A673 (cell line): Measurements from ENCODE around the gene NPR2. TPM values are rescaled to one million over a fixed set of nuclear protein-coding genes. Genes with fewer than 3 reads are reported as not detected.

ENCODE experiments used
- BruUV-seq: library from RNA; stranded (reverse); fragments of 400-500 nt; replicated peaks from 2 replicates; lab custom pipeline; 2021; lab: Mats Ljungman, UMichigan
- CTCF ChIA-PET: fragments of 300-600 bp; sonication (Branson Sonifier 250); formaldehyde crosslinking; loops from one replicate; lab custom pipeline; 2022; ENCODE audit warnings: antibody characterized with exemption; lab: Charles Lee
- POLR2A ChIA-PET: fragments of 300-600 bp; sonication (Branson Sonifier 250); formaldehyde crosslinking; loops from one replicate; lab custom pipeline; 2022; ENCODE audit warnings: antibody characterized with exemption; ENCODE audit not compliant: low non-redundant PET; lab: Charles Lee
- DNase-seq: peaks from one replicate; pipeline ENCODE4 v3.0.0-alpha.2; 2015; ENCODE audit warnings: low spot score
- H3K27ac ChIP-seq: fragments of 200-600 bp; sonication (generic); 2 replicates; pipeline ENCODE4 v1.5.1; 2016; ENCODE audit warnings: mixed run types, low read depth, mild to moderate bottlenecking, mixed read lengths, antibody characterized with exemption, low read length; ENCODE audit not compliant: poor library complexity, severe bottlenecking
- H3K27me3 ChIP-seq: fragments of 200-600 bp; sonication (generic); replicated peaks from 2 replicates; pipeline ENCODE4 v1.6.1; 2017; ENCODE audit warnings: mixed run types, low read depth, mild to moderate bottlenecking, mixed read lengths, antibody characterized with exemption, low read length; ENCODE audit not compliant: insufficient read depth, poor library complexity
- H3K36me3 ChIP-seq: fragments of 200-600 bp; sonication (generic); 2 replicates; pipeline ENCODE4 v1.6.1; 2016; ENCODE audit warnings: mixed run types, mild to moderate bottlenecking, mixed read lengths, antibody characterized with exemption, low read length; ENCODE audit not compliant: insufficient read depth, poor library complexity, severe bottlenecking
- H3K4me1 ChIP-seq: fragments of 200-600 bp; sonication (generic); 2 replicates; pipeline ENCODE4 v1.6.1; 2017; ENCODE audit warnings: mixed run types, mild to moderate bottlenecking, mixed read lengths, antibody characterized with exemption, low read length; ENCODE audit not compliant: insufficient read depth, poor library complexity, severe bottlenecking
- H3K4me3 ChIP-seq: fragments of 200-600 bp; sonication (generic); 2 replicates; pipeline ENCODE4 v1.5.1; 2016; ENCODE audit warnings: low read depth, mixed run types, mild to moderate bottlenecking, mixed read lengths, low read length; ENCODE audit not compliant: poor library complexity, severe bottlenecking
- H3K9me3 ChIP-seq: fragments of 200-600 bp; sonication (generic); 2 replicates; pipeline ENCODE4 v1.6.1; 2016; ENCODE audit warnings: mixed run types, low read depth, mild to moderate bottlenecking, mixed read lengths, antibody characterized with exemption, low read length; ENCODE audit not compliant: poor library complexity, severe bottlenecking
- CTCF ChIP-seq: fragments of 300-800, 200-600 bp; sonication (generic); conservative IDR thresholded peaks from 2 replicates; pipeline ENCODE4 v1.5.1; 2017; ENCODE audit warnings: low read depth, mild to moderate bottlenecking, antibody characterized with exemption, low read length, moderate library complexity, mixed read lengths
- EZH2 ChIP-seq: fragments of 200-600 bp; sonication (generic); IDR thresholded peaks from 2 replicates; pipeline ENCODE4 v1.6.1; 2017; ENCODE audit warnings: borderline replicate concordance, low read depth, mild to moderate bottlenecking, mixed read lengths, antibody characterized with exemption, low read length; ENCODE audit not compliant: poor library complexity, severe bottlenecking
- intact Hi-C: fragments of 100-400 bp; cut with micrococcal nuclease; formaldehyde crosslinking; loops from one replicate; pipeline ENCODE4 v1.10.0; 2022; ENCODE audit not compliant: unreplicated experiment
- total RNA-seq: library from RNA; stranded (reverse); gene quantifications from 2 replicates; pipeline ENCODE4 v1.2.3, GENCODE V29; 2021

The NPR2 gene
- total RNA-seq, 1 experiment from 2014 or later, result 9.1 TPM

DNA sequence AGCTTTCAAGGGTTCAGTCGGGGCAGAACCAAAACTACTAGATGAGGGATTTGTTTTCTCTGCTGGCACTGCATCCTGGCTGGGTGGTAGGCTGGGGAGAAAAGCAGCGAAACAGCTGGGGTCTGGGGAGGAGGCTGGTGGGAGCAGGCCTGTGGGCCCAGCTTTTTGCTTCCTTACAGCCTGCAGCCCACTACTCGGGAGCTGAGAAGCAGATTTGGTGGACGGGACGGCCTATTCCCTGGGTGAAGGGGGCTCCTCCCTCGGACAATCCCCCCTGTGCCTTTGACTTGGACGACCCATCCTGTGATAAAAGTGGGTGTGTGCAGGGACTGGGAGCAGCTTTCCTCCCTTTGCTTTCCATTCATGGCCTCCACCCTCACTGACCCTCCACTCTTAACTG is 9.1 kb downstream of the NPR2 start:
- no peaks in the 10 kb centered on the region for H3K9me3 ChIP-seq
- BruUV-seq, result no TSS peak
- intact Hi-C loops, result no loop called here
- H3K27ac ChIP-seq, result no peak overlapping the region
- no peak for TF ChIP-seq EZH2
- TF ChIP-seq CTCF, result no peak
- H3K4me1 ChIP-seq, result no peaks in the 10 kb centered on the region
- peaks cover 5% of the 10 kb centered on the region for H3K36me3 ChIP-seq
- DNase-seq, result no peak
- ChIA-PET CTCF (no interaction called here), POLR2A (no interaction called here)
- no peak overlapping the region for H3K4me3 ChIP-seq
- no peaks in the 10 kb centered on the region for H3K27me3 ChIP-seq

DNA sequence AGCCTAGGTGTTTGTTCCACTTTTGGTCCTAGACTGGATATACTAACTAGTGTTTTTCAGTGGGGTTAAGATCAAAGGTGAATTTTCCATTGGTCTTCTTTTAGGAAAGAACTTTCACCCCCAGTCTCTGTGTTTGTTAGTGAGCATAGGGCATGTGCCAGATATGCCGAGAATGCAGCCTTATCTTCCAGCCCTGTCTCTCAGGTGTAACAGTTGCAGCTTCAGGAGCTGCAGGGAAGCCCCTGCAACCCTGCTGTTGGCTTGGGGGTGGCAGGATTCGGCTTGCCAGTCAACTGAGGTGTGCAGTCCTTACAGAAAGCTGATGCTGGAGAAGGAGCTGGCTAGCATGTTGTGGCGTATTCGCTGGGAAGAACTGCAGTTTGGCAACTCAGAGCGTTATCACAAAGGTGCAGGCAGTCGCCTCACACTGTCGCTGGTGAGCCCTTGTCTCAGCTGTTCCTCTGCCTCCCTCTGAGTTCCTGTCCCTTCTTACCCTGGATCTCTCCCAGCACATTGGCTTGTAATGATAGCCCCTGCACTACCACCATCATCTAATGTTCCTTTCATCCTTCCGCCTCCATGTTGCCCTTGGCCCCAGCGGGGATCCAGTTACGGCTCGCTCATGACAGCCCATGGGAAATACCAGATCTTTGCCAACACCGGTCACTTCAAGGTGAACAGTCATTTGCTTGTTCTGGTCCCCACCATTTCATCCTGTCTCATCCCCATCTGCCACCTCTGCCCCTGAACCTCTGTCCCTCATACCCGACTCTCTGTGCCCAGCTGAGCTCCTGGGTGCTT is 10.1 kb downstream of the NPR2 start:
- H3K27me3 ChIP-seq, result no peaks in the 10 kb centered on the region
- TF ChIP-seq EZH2 (no peak), CTCF (no peak)
- ChIA-PET CTCF (no interaction called here), POLR2A (no interaction called here)
- DNase-seq, result no peak
- intact Hi-C loops, result no loop called here
- H3K4me1 ChIP-seq, result no peaks in the 10 kb centered on the region
- H3K27ac ChIP-seq, result no peak overlapping the region
- peaks cover 5% of the 10 kb centered on the region for H3K36me3 ChIP-seq
- H3K4me3 ChIP-seq, result no peak overlapping the region
- H3K9me3 ChIP-seq, result no peaks in the 10 kb centered on the region
- BruUV-seq, result no TSS peak

- intact Hi-C loops, result no loop called here
- H3K27ac ChIP-seq, result no peak overlapping the region
- TF ChIP-seq EZH2, result no peak
- TF ChIP-seq CTCF, result no peak
- POLR2A ChIA-PET, result no interaction called here
- no peak overlapping the region for H3K4me3 ChIP-seq
- no peaks in the 10 kb centered on the region for H3K4me1 ChIP-seq
- peaks cover 5% of the 10 kb centered on the region for H3K36me3 ChIP-seq
- H3K9me3 ChIP-seq, result no peaks in the 10 kb centered on the region
- CTCF ChIA-PET, result no interaction called here
- no TSS peak for BruUV-seq
- DNase-seq, result no peak
- H3K27me3 ChIP-seq, result no peaks in the 10 kb centered on the region
Measured at GRCh38 chr9:35806101-35806500, 14.7 kb downstream of the NPR2 start.
